NCI-H2196 treated with DMSO at 0.1 percent for 48 hours (cell line): ENCODE measurements around the gene ZMYM5.
"Not testable (repeated sequence)": the region's sequence is repeated elsewhere in the genome, so short reads cannot be mapped to it uniquely, and the experiment has no call there.

Experiments
- DNase-seq: peaks from one replicate; lab custom pipeline; 2025; ENCODE audit not compliant: unreplicated experiment; lab: John Stamatoyannopoulos, UW

ZMYM5 gene

DNA sequence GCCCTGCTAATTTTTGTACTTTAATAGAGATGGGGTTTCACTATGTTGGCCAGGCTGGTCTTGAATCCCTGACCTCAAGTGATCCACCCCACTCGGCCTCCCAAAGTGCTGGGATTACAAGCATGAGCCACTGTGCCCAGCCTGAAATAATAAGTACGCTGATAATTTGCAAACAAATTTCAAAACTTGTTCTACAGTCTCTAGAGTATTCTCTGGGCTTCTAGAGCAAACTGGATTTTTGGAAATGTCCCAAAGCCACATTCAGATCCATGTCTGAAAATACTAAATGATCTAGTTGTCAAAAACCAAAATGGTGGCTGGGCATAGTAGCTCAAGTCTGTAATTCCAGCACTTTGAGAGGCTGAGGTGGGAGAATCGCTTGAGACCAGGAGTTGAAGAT is 40.8 kb downstream of the ZMYM5 start:
- no peak for DNase-seq

DNA sequence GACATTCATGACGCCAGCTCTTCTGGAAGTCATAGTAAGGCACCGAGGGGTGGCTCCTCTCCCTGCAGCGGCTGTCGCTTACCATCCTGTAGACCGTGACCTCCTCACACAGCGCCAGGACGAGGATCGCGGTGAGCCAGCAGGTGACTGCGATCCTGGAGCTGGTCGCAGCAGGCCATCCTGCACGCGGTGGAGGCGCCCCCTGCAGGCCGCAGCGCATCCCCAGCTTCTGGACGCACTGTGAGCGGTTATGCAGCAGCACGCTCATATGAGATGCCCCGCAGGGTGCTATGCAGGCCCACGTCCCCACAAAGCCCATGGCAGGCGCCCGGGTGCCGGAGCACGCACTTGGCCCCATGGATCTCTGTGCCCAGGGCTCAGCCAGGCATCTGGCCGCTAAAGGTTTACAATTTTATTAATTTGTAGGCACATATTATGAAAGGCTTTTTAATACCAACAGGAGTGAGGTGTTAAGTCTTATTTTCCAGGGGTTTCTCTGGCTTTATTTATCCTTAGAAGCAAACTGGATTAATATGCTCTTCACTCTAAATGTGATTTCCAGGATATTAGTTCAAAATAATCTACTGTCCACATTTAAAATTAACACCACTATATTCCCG is 45.1 kb downstream of the ZMYM5 start:
- no peak for DNase-seq

DNA sequence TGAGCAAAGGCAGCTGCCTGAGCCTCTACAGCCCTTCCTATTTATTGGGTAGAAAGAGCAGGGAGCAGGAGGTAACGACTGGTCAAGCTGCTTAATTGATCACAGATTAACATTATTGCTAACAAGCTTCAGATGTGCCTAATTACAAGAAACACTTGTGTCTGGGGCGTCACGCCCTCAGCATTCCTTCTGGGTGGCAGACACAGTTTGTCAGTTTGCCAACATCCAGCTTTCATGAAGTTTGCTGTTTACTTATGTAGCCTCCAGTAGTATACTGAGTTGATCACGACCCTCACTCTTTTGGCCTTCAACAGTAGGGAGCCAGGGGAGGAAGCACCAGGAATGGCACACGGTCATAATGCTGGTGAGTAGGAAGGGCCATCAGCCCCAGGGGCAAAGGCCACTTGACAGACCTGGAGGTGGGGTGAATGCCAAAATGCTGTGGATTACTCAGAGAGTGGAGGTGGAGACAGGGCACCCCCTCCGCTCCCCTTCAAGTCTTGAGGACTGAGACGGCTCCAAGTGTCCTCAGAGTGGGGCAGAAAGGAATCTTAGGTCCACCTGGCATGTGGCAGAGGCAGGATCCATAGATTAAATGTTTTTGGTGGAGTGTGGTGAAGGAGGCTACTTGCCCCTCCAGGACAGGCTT is 45.8 kb downstream of the ZMYM5 start:
- no peak for DNase-seq

DNA sequence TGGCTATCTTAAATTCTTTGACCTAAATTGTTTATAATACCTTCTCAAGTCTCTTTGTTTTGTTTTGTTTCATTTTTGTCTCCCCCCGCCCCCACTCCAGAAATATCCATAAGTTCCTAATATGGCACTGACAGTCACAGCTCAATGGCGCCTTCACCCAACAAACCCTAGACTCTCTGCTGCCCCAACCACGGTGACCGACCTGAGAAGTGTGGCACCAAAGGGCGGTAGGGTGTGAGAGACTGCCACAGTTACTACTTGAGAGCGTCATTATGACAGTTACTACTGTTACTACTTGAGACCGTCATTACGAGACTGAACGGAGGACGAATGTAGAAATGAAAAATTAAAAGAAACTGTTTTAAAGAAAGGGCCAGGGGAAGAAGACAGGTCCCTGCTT is 46.3 kb downstream of the ZMYM5 start:
- DNase-seq: no peak

DNA sequence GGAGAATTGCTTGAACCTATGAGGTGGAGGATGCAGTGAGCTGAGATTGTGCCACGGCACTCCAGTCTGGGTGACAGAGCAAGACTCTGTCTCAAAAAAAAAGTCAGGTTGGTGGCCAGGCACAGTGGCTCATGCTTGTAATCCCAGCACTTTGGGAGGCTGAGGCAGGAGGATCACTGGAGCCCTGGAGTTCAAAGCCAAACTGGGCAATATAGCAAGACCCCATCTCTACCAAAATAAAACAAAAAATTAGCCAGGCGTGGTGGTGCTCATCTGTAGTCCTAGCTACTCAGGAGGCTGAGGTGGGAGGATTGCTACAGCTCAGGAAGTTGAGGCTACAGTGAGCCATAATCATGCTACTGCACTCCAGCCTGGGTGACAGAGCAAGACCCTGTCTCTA is 47.6 kb downstream of the ZMYM5 start:
- not testable (repeated sequence) for DNase-seq

DNA sequence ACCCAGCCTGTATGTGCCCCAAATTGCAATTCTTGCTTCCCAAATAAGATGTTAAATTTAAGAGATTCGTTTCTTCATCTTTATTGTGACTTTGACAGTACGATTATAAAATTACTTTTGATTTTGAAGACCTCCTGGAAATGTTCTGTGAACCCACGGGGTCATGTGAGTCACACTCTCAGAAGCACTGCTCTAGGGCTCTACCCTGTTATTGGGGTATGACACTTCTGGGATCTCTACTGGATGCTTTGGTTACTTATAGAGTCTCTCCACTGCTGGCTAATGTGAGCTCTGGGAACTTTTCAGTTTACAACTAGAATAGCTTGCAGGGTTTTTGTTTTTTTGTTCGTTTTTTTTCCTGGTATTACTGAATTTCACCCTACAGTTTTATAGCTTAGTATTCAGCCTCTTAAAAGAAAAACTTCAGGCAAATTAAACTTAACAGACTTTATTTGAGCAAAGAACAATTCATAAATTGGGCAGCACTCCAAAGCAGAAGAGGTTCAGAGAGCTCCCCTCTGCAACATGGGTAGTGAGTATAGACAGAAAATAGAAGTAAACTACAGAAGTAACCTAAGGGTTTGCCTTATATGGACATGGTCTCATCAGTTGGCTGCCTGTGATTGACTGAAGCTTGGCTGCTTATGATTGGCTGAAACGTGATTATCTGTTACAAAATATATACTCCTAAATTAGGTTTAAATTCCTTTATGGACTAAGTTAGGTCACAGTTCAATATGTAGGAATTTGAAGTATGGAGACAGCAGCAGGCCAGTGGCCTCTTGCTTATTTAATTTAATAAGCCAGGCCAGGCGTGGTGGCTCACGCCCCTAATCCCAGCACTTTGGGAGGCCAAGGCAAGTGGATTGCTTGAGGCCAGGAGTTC is 52.2 kb downstream of the ZMYM5 start:
- DNase-seq: no peak

DNA sequence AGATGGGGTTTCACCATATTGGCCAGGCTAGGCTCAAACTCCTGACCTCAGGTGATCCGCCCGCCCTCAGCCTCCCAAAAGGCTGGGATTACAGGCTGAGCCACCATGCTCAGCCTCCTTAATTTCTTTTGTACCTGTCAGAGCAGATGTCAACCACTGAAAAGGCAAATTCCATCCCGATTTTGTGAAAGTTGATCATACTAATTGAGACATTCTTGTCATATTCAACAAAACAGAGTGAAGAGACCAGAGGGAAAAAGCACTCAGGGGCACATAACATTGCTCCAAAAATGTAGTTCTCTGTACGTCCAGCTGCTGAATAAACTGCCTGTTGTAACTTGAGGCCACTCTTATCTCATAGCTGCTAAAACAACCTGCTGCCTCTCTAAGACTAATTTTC is 53.3 kb downstream of the ZMYM5 start:
- no peak for DNase-seq

DNA sequence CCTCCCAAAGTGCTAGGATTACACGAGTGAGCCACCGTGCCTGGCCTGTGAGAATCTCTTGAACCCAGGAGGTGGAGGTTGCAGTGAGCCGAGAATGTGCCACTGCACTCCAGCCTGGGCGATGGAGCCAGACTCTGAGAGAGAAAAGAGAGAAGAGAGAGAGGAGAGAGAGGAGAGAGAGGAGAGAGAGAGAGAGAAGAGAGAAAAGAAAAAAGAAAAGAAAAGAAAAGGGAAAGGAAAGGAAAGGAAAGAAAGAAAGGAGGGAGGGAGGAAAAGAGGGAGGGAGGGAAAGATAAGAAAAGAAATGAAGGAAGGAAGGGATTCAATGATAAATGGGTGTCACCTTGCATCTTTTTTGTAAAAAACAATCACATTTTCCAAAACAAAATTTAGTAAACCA is 57.7 kb downstream of the ZMYM5 start:
- no peak for DNase-seq

DNA sequence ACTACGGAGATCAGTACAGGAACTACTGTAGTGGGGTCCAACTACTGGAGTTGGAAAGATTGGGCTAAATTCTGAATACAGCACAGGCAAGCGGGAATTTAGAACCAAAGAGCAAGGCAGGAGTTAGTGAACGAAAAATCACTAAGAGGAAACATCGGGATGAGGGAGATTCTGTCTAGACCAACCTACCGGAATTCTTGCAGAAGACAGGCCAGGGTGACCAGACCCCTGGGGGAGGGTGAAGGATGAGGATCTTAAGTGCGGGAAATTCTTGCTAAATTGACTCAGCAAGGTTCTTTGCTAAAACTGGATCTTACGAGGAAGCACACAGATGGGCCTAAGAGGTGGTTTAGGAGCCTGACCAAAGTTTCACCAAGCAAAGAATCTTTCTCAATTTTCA is 67.5 kb downstream of the ZMYM5 start:
- DNase-seq: no peak

DNA sequence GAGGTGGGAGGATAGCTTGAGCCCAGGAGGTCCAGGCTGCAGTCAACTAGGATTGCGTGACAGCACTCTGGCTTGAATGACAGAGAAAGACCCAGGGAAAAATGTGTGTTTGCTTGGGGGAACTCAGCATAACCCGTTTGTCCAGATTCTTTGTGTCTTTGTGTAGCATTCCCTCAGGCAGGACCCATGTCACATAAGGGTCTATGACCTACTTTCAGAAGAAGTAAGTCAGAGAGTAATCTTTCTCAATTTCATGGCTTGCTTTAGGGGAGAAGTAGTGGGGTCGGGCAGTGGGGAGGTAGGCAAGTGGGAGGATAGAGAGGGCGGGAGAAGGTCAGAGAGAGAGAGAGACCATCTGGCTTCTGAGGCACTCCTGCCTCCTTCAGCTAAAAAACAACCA is 68.8 kb downstream of the ZMYM5 start:
- no peak for DNase-seq

DNA sequence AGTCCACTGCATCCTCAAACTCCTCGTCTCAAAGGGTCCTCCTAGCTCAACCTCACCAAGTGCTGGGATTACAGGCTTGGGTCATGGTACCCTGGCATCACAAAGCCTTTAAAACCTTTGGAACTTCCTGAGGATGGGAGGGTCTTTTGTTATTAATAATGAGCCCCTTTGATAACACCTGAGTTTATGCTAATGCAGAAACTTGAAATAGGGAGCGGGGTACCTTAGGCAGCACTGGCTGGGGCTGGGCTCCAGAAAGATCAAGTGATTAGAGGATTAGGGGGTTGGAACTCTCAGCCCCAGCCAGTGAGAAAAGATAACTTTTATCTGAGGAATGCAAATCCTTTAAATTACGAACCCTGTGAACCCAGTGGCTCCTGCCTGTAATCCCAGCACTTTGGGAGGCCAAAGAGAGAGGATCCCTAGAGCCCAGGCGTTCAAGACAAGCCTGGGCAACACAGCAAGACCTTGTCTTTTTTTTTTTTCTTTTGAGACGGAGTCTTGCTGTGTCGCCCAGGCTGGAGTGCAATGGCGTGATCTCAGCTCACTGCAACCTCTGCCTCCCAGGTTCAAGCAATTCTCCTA is 71.4 kb downstream of the ZMYM5 start:
- no peak for DNase-seq

DNA sequence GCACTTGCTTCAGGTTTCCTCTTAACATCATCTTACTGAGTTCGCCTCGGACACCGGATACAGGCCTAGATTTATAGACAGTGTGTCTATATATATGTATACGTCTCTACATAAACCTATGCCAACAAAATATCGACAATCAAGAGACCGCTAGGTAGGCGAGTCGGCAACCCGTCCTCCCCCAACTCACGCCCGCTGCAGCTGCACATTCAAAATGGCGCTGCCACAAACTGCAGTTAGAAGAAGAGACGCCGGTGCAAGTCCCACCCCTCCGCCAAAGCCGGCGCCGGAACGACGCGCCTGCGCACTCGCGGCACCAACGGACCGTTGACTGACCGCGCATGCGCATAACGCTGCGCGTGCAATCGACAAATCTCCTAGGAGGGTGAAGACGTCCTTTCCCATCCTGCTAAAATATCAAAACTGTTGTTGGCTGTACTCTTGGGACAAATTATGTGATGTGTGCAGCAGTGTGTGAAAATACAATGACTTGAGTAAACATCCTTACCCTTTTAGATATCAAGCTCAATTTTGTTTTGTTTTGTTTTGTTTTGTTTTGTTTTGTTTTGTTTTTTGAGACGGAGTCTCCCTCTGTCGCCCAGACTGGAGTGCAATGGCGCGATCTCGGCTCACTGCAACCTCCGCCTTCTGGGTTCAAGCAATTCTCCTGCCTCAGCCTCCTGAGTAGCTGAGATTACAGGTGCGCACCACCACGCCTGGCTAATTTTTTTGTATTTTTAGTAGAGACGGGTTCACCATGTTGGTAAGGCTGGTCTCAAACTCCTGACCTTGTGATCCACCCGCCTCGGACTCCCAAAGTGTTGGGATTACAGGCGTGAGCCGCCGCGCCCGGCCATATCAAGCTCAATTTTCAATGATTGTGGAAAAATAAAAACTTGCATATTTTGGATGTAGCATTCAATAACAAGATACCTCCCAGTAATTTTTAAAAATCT is 80.4 kb downstream of the ZMYM5 start, which contains the start of gene PSPC1:
PSPC1 (minus strand) TSS at position 219 of the 956 bp plus-strand sequence; CDS start at position 31, 188 bp downstream.
- peak; percentile 72 for DNase-seq

DNA sequence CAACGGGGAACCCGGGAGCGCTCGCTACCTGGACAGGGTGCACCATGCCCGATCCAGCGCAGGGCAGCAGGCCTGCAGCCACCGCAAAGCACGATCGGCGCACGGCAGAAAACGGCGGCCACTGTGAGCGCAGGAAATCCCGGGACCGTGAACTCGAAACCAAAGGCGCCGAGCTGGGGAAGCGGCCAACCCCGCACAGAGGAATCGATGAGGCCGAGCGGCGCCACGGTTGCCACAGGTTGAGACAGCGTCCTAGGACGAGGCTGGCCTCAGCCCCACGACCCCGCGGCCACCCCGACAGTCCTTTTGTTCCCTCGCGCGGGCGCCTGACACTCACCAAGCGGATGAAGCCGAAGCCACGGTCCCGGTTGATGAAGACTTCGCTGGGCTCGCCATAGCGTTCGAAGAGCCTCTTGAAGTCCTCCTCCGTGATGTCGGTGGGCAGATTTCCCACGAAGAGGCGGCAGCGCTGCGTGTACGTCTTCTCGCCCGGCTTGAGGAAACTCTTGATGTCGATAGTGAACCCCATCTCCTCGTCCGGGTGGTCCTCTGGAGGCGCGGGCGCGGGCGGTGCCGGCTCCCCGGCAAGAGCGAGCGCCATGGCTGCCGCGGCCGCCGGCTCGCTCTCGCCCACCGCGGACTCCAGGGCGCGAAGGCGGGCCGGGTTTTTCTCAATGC is 81.3 kb downstream of the ZMYM5 start:
- DNase-seq: no peak

DNA sequence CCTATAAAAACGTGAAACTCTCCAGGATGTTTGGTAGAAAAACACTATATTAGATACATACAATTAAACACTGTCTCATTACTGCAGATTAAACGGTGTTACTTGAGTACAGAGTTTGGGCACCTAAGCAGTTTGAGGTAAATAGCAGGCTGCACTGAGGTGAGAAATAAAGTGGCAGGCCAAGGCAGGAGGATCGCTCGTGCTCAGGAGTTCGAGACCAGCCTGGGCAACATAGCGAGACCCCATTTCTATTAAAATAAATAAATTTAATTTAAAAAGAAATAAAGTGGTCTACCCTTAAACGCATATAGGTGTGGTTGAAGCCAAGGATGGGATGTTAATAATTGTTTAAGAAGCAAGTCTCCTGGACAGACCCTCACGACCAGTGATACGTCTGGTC is 81.9 kb downstream of the ZMYM5 start:
- DNase-seq: no peak

DNA sequence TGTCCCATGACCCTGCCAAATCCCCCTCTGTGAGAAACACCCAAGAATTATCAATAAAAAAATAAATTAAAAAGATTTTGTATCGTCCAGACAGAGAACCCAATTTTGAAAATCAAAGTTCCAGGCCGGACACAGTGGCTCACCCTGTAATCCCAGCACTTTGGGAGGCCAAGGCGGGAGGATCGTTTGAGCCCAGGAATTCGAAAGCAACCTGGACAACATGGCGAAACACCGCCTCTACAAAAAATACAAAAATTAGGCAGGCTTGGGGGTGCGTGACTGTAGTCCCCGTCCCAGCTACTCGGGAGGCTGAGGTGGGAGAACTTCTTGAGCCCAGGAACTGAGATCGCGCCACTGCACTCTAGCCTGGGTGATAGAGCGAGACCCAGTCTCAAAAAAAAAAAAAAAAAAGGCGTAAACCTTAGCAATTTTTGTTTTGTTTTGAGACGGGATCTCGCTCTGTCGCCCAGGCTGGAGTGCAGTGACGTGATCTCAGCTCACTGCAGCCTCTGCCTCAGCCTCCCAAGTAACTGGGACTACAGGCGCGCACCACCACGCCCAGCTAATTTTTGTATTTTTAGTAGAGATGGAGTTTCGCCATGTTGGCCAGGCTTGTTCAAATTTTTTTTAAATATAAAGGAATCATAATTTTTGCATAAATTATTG is 82.6 kb downstream of the ZMYM5 start:
- not testable (repeated sequence) for DNase-seq
